Endothelial cell of umbilical vein (primary cell): ENCODE measurements around the gene GAPDH. TPM values are rescaled to one million over a fixed set of nuclear protein-coding genes. Genes with fewer than 3 reads are reported as not detected.

Experiments used
- BruUV-seq: library from RNA; stranded (reverse); fragments of 400-500 nt; replicated peaks from 2 replicates; lab custom pipeline; 2021; lab: Mats Ljungman, UMichigan
- CTCF ChIA-PET: fragments of 300-600, 350-600 bp; sonication (Branson Sonifier 250); formaldehyde crosslinking; loops from one replicate; lab custom pipeline; 2021; ENCODE audit warnings: antibody characterized with exemption, inconsistent platforms; lab: Charles Lee
- POLR2A ChIA-PET: fragments of 300-600, 350-600 bp; sonication (Branson Sonifier 250); formaldehyde crosslinking; loops from one replicate; lab custom pipeline; 2021; ENCODE audit warnings: antibody characterized with exemption, inconsistent platforms; lab: Charles Lee
- DNase-seq: peaks from one replicate; pipeline ENCODE4 v3.0.0-alpha.2; 2011; ENCODE audit warnings: low read depth, low spot score
- FAIRE-seq: peaks from 2 replicates; lab custom pipeline; 2011; peaks lifted over from hg19 to GRCh38; lab: Jason Lieb, UNC
- H2AFZ ChIP-seq: 2 replicates; pipeline ENCODE4 v1.6.0; 2012; ENCODE audit warnings: low read depth, low read length, control low read depth, inconsistent platforms
- H3K27ac ChIP-seq: 2 replicates; pipeline ENCODE4 v1.5.1; 2011; ENCODE audit warnings: low read depth, mild to moderate bottlenecking, control low read depth, low read length, moderate library complexity; ENCODE audit not compliant: insufficient read depth
- H3K27me3 ChIP-seq, 2 experiments: 2 replicates each; pipeline versions ENCODE4 v1.6.0 to v1.6.1; 2011; ENCODE audit warnings: low read length in 2 of 2, mixed read lengths in 1 of 2; ENCODE audit not compliant: control insufficient read depth in 2 of 2, insufficient read depth in 2 of 2
- H3K36me3 ChIP-seq, 2 experiments: 2 replicates in 1 of 2; 3 replicates in 1 of 2; pipeline ENCODE4 v1.5.1; 2011; ENCODE audit warnings: low read length in 2 of 2, mild to moderate bottlenecking in 1 of 2, moderate library complexity in 1 of 2; ENCODE audit not compliant: control insufficient read depth in 2 of 2, insufficient read depth in 2 of 2; ENCODE audit errors: extremely low read depth in 1 of 2
- H3K4me1 ChIP-seq: 3 replicates; pipeline ENCODE4 v1.5.1; 2011; ENCODE audit warnings: mild to moderate bottlenecking, low read length; ENCODE audit not compliant: control insufficient read depth, insufficient read depth; ENCODE audit errors: extremely low read depth
- H3K4me2 ChIP-seq: 2 replicates; pipeline ENCODE4 v1.6.1; 2011; ENCODE audit warnings: low read length, control low read depth, mixed read lengths; ENCODE audit not compliant: insufficient read depth
- H3K4me3 ChIP-seq, 3 experiments: fragments of 200-600 bp in 1 of 3; sonication (generic), shearing (Covaris generic) in 1 of 3; replicated peaks in 1 of 3; 2 replicates each; pipeline ENCODE4 v1.5.1; 2011 to 2016; ENCODE audit warnings: control low read depth in 3 of 3, low read length in 3 of 3, mild to moderate bottlenecking in 2 of 3, inconsistent platforms in 1 of 3, low read depth in 1 of 3, moderate library complexity in 1 of 3; ENCODE audit not compliant: insufficient read depth in 1 of 3
- H3K79me2 ChIP-seq: 2 replicates; pipeline ENCODE4 v1.6.0; 2012; ENCODE audit warnings: low read length, inconsistent platforms; ENCODE audit not compliant: control insufficient read depth, insufficient read depth
- H3K9ac ChIP-seq: replicated peaks from 2 replicates; pipeline ENCODE3; 2011; ENCODE audit warnings: low read length, control low read depth; ENCODE audit not compliant: insufficient read depth; ENCODE audit errors: extremely low read depth
- H3K9me1 ChIP-seq: replicated peaks from 3 replicates; pipeline ENCODE4 v1.6.0; 2011; ENCODE audit warnings: mild to moderate bottlenecking, low read length; ENCODE audit not compliant: control insufficient read depth, insufficient read depth; ENCODE audit errors: extremely low read depth
- H3K9me3 ChIP-seq: replicated peaks from 2 replicates; pipeline ENCODE4 v1.5.1; 2012; ENCODE audit warnings: low read length, inconsistent platforms; ENCODE audit not compliant: control insufficient read depth, insufficient read depth
- H4K20me1 ChIP-seq: replicated peaks from 2 replicates; pipeline ENCODE3; 2011; ENCODE audit warnings: mild to moderate bottlenecking, low read length; ENCODE audit not compliant: control insufficient read depth, insufficient read depth; ENCODE audit errors: extremely low read depth
- CTCF ChIP-seq, 2 donors: IDR thresholded peaks; 1 replicate in 1 of 2; 2 replicates in 1 of 2; pipeline ENCODE4 v1.5.1; 2011; ENCODE audit warnings: low read length in 2 of 2, mild to moderate bottlenecking in 2 of 2, moderate library complexity in 2 of 2, control low read depth in 1 of 2, inconsistent platforms in 1 of 2, low read depth in 1 of 2; ENCODE audit not compliant: insufficient read depth in 1 of 2; ENCODE audit errors: extremely low read depth in 1 of 2
- EZH2 ChIP-seq: IDR thresholded peaks from 2 replicates; pipeline ENCODE4 v1.6.1; 2012; ENCODE audit warnings: borderline replicate concordance, low read depth, mild to moderate bottlenecking, moderate library complexity, low read length, inconsistent platforms; ENCODE audit not compliant: severe bottlenecking
- FOS ChIP-seq: IDR thresholded peaks from 2 replicates; pipeline ENCODE4 v1.6.1; 2011; ENCODE audit warnings: mild to moderate bottlenecking, low read length, moderate library complexity, borderline replicate concordance; ENCODE audit not compliant: insufficient read depth
- GATA2 ChIP-seq: IDR thresholded peaks from 2 replicates; pipeline ENCODE4 v1.7.0; 2011; ENCODE audit warnings: low read depth, mild to moderate bottlenecking, moderate library complexity, mixed read lengths, low read length; ENCODE audit not compliant: insufficient read length, insufficient read depth
- JUN ChIP-seq: IDR thresholded peaks from 2 replicates; pipeline ENCODE4 v1.6.1; 2011; ENCODE audit warnings: borderline replicate concordance, low read depth; ENCODE audit not compliant: insufficient read length, insufficient read depth
- MAX ChIP-seq: IDR thresholded peaks from 2 replicates; pipeline ENCODE4 v1.6.1; 2011; ENCODE audit not compliant: insufficient read depth, insufficient read length
- MYC ChIP-seq: IDR thresholded peaks from one replicate; pipeline ENCODE4 v1.6.1; 2011; ENCODE audit warnings: mild to moderate bottlenecking, low read depth, low read length
- POLR2A ChIP-seq: IDR thresholded peaks from 2 replicates; pipeline ENCODE4 v1.6.1; 2012; ENCODE audit warnings: low read depth, mild to moderate bottlenecking, control low read depth, low read length
- POLR2AphosphoS5 ChIP-seq: IDR thresholded peaks from 2 replicates; pipeline ENCODE4 v1.6.1; 2012; ENCODE audit warnings: low read depth, mild to moderate bottlenecking, control low read depth, low read length, moderate library complexity; ENCODE audit not compliant: insufficient read depth
- dilution Hi-C: fragments of 300-500 bp; cut with MboI; formaldehyde crosslinking; loops from one replicate; pipeline ENCODE4 v1.15.0; 2019; ENCODE audit warnings: low sequenced_read_pairs; ENCODE audit not compliant: extremely low pct_ligation_motif_present
- intact Hi-C: fragments of 100-400 bp; cut with micrococcal nuclease; formaldehyde crosslinking; loops from one replicate; pipeline ENCODE4 v1.10.0; 2022
- polyA plus RNA-seq, 4 experiments: library from polyadenylated mRNA; depleted of rRNA in 3 of 4; stranded (reverse) in 3 of 4; unstranded in 1 of 4; fragments of >200 nt; gene quantifications; 2 replicates each; pipeline versions ENCODE4 v1.2.1 to v1.2.3, GENCODE V29; 2011 to 2012; ENCODE audit warnings: missing spikeins in 1 of 4
- total RNA-seq: library from RNA; stranded (reverse); gene quantifications from 2 replicates; pipeline ENCODE4 v1.2.3, GENCODE V29; 2021

GAPDH gene
- total and polyA plus RNA-seq, 2 donors (not counting 3 experiments of a cell fraction or from before 2014, with no cell fraction given), result 4,648 to 8,748 TPM

- no peak for DNase-seq
- dilution Hi-C loops, result no loop called here
- no peaks in the 10 kb centered on the region for H3K9me3 ChIP-seq
- H3K4me3 ChIP-seq, result no peak overlapping the region
- H3K4me2 ChIP-seq, result no peak overlapping the region
- H4K20me1 ChIP-seq, result no peaks in the 10 kb centered on the region
- H2AFZ ChIP-seq, result no peak overlapping the region
- H3K27me3 ChIP-seq, result no peaks in the 10 kb centered on the region
- CTCF ChIA-PET, result interaction anchor here (1.0 kb wide), 1 partner anchor 8 kb away, joined by 4 read pairs; no protein-coding TSS in a partner anchor
- H3K4me1 ChIP-seq, result peaks cover 17% of the 10 kb centered on the region
- H3K9me1 ChIP-seq, result no peaks in the 10 kb centered on the region
- no TSS peak for BruUV-seq
- no peak overlapping the region for H3K27ac ChIP-seq
- intact Hi-C loops, result no loop called here
- peaks cover 31 to 38% of the 10 kb centered on the region in 2 experiments for H3K36me3 ChIP-seq
- TF ChIP-seq EZH2 (no peak), MAX (no peak), POLR2A (no peak), FOS (no peak), POLR2AphosphoS5 (no peak)
- H3K79me2 ChIP-seq, result peaks cover under 1% of the 10 kb centered on the region
- no peak for FAIRE-seq
- H3K9ac ChIP-seq, result no peak overlapping the region
- POLR2A ChIA-PET, result no interaction called here
These were observed 5.0 kb upstream of the GAPDH start for GRCh38 chr12:6529291-6529737.

GRCh38 chr12:6530576-6531260, 3.6 kb upstream of the GAPDH start:
- no peaks in the 10 kb centered on the region for H3K9me3 ChIP-seq
- no peak overlapping the region for H3K4me2 ChIP-seq
- peaks cover 17% of the 10 kb centered on the region for H3K4me1 ChIP-seq
- H3K9ac ChIP-seq, result no peak overlapping the region
- H2AFZ ChIP-seq, result no peak overlapping the region
- intact Hi-C loops, result no loop called here
- dilution Hi-C loops, result no loop called here
- H3K9me1 ChIP-seq, result no peaks in the 10 kb centered on the region
- no peaks in the 10 kb centered on the region for H3K27me3 ChIP-seq
- H3K27ac ChIP-seq, result no peak overlapping the region
- H3K36me3 ChIP-seq, result peaks cover 23 to 35% of the 10 kb centered on the region in 2 experiments
- H3K4me3 ChIP-seq, result no peak overlapping the region
- FAIRE-seq (no peak), DNase-seq (no peak)
- ChIA-PET CTCF (no interaction called here), POLR2A (no interaction called here)
- no peak for TF ChIP-seq POLR2A
- no peak for TF ChIP-seq FOS
- no peak for TF ChIP-seq POLR2AphosphoS5
- no peak for TF ChIP-seq CTCF (IDR thresholded peaks at IDR 0.05; ENCODE audit: extremely low read depth in 1 of 2, insufficient read depth in 1 of 2, low read depth in 1 of 2, low read length in 2 of 2)
- no peak for TF ChIP-seq EZH2
- TF ChIP-seq MYC, result no peak
- TF ChIP-seq GATA2, result no peak
- TF ChIP-seq JUN, result no peak
- no peak for TF ChIP-seq MAX
- no TSS peak for BruUV-seq
- no peaks in the 10 kb centered on the region for H4K20me1 ChIP-seq
- peaks cover 14% of the 10 kb centered on the region for H3K79me2 ChIP-seq
